ENCODE measurements around the gene BGN. TPM values are rescaled to one million over a fixed set of nuclear protein-coding genes. Genes with fewer than 3 reads are reported as not detected.

The BGN gene
- total and polyA plus RNA-seq, 2 donors (not counting 1 experiment from before 2014, with no cell fraction given) = not detected

- no peaks in the 10 kb centered on the region for H3K79me2 ChIP-seq (ENCODE audit: control insufficient read depth, insufficient read depth, low read length)
- H3K4me2 ChIP-seq (replicated peaks; ENCODE audit: low read depth, low read length, poor library complexity, severe bottlenecking) = no peak overlapping the region
- ATAC-seq (ENCODE audit: low read depth) (no peak), DNase-seq (no peak)
- Mint-ChIP-seq H3K4me1 (peaks cover 3% of the 10 kb centered on the region), H3K9me3 (ENCODE audit: insufficient read depth) (no peaks in the 10 kb centered on the region), H3K27ac (no peak overlapping the region), H3K4me3 (no peak overlapping the region), H3K27me3 (peaks cover 16% of the 10 kb centered on the region)
- POLR2A ChIA-PET = no interaction called here
- peaks cover 0 to 19% (median 0%) of the 10 kb centered on the region in 4 experiments for H3K27me3 ChIP-seq (replicated peaks in 1 of 4; ENCODE audit: control extremely low read depth in 1 of 4, control insufficient read depth in 3 of 4, insufficient read depth in 4 of 4, low read length in 3 of 4)
- no peaks in the 10 kb centered on the region for H3K9me3 ChIP-seq (ENCODE audit: control extremely low read depth in 1 of 3, control insufficient read depth in 2 of 3, insufficient read depth in 1 of 3, low read length in 2 of 3)
- H3K36me3 ChIP-seq (replicated peaks in 1 of 2; ENCODE audit: control extremely low read depth in 1 of 2, control insufficient read depth in 1 of 2, extremely low read depth in 1 of 2, insufficient read depth in 2 of 2, low read length in 1 of 2) = no peaks in the 10 kb centered on the region
- WGBS (ENCODE audit: insufficient coverage) = 74% methylated on average over 5 of the region's 7 CpGs
- CTCF ChIA-PET = no interaction called here
- intact Hi-C loops (cut with micrococcal nuclease) = no loop called here
- TF ChIP-seq, protein P1, sequence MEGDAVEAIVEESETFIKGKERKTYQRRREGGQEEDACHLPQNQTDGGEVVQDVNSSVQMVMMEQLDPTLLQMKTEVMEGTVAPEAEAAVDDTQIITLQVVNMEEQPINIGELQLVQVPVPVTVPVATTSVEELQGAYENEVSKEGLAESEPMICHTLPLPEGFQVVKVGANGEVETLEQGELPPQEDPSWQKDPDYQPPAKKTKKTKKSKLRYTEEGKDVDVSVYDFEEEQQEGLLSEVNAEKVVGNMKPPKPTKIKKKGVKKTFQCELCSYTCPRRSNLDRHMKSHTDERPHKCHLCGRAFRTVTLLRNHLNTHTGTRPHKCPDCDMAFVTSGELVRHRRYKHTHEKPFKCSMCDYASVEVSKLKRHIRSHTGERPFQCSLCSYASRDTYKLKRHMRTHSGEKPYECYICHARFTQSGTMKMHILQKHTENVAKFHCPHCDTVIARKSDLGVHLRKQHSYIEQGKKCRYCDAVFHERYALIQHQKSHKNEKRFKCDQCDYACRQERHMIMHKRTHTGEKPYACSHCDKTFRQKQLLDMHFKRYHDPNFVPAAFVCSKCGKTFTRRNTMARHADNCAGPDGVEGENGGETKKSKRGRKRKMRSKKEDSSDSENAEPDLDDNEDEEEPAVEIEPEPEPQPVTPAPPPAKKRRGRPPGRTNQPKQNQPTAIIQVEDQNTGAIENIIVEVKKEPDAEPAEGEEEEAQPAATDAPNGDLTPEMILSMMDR (IDR thresholded peaks at IDR 0.05) = no peak
- TF ChIP-seq EZH2 (IDR thresholded peaks at IDR 0.05; ENCODE audit: borderline replicate concordance, insufficient read depth, low read depth, low read length, poor library complexity, severe bottlenecking) = no peak
- no peak overlapping the region for H3K9ac ChIP-seq (ENCODE audit: low read length)
- no peaks in the 10 kb centered on the region for H3K4me1 ChIP-seq (ENCODE audit: control insufficient read depth in 2 of 2, insufficient read depth in 2 of 2, low read length in 2 of 2)
- H4K20me1 ChIP-seq (ENCODE audit: control insufficient read depth, insufficient read depth, low read length, poor library complexity, severe bottlenecking) = no peaks in the 10 kb centered on the region
- H3K27ac ChIP-seq (ENCODE audit: low read length in 2 of 2) = no peak overlapping the region
- no peak overlapping the region for H3K4me3 ChIP-seq (ENCODE audit: control extremely low read depth in 1 of 5, extremely low read depth in 1 of 5, insufficient read depth in 1 of 5, low read depth in 2 of 5, low read length in 4 of 5)
- no peak overlapping the region for H2AFZ ChIP-seq (ENCODE audit: insufficient read depth, low read depth, low read length, poor library complexity, severe bottlenecking)
Measured at GRCh38 chrX:153520287-153520917, 25.6 kb downstream of the BGN start.

- POLR2A ChIA-PET = no interaction called here
- H3K27me3 ChIP-seq (replicated peaks in 1 of 4; ENCODE audit: control extremely low read depth in 1 of 4, control insufficient read depth in 3 of 4, insufficient read depth in 4 of 4, low read length in 3 of 4) = peaks cover 0 to 19% (median 0%) of the 10 kb centered on the region in 4 experiments
- no peak for DNase-seq
- no peaks in the 10 kb centered on the region for H4K20me1 ChIP-seq (ENCODE audit: control insufficient read depth, insufficient read depth, low read length, poor library complexity, severe bottlenecking)
- H3K27me3 Mint-ChIP-seq = peaks cover 12% of the 10 kb centered on the region
- H3K79me2 ChIP-seq (ENCODE audit: control insufficient read depth, insufficient read depth, low read length) = no peaks in the 10 kb centered on the region
- H3K4me1 ChIP-seq (ENCODE audit: control insufficient read depth in 2 of 2, insufficient read depth in 2 of 2, low read length in 2 of 2) = no peaks in the 10 kb centered on the region
- no peak overlapping the region for H2AFZ ChIP-seq (ENCODE audit: insufficient read depth, low read depth, low read length, poor library complexity, severe bottlenecking)
- no peak overlapping the region for H3K27ac Mint-ChIP-seq
- H3K36me3 ChIP-seq (replicated peaks in 1 of 2; ENCODE audit: control extremely low read depth in 1 of 2, control insufficient read depth in 1 of 2, extremely low read depth in 1 of 2, insufficient read depth in 2 of 2, low read length in 1 of 2) = no peaks in the 10 kb centered on the region
- no peak overlapping the region for H3K27ac ChIP-seq (ENCODE audit: low read length in 2 of 2)
- no peaks in the 10 kb centered on the region for H3K9me3 ChIP-seq (ENCODE audit: control extremely low read depth in 1 of 3, control insufficient read depth in 2 of 3, insufficient read depth in 1 of 3, low read length in 2 of 3)
- CTCF ChIA-PET = no interaction called here
- 93% methylated on average over 7 of the region's 9 CpGs for WGBS (ENCODE audit: insufficient coverage)
- H3K4me1 Mint-ChIP-seq = peaks cover 1% of the 10 kb centered on the region
- no peak overlapping the region for H3K4me2 ChIP-seq (replicated peaks; ENCODE audit: low read depth, low read length, poor library complexity, severe bottlenecking)
- no peak overlapping the region for H3K4me3 ChIP-seq (ENCODE audit: control extremely low read depth in 1 of 5, extremely low read depth in 1 of 5, insufficient read depth in 1 of 5, low read depth in 2 of 5, low read length in 4 of 5)
- H3K4me3 Mint-ChIP-seq = no peak overlapping the region
- H3K9ac ChIP-seq (ENCODE audit: low read length) = no peak overlapping the region
- TF ChIP-seq EZH2 (IDR thresholded peaks at IDR 0.05; ENCODE audit: borderline replicate concordance, insufficient read depth, low read depth, low read length, poor library complexity, severe bottlenecking) = no peak
- TF ChIP-seq, protein P1 (IDR thresholded peaks at IDR 0.05) = no peak
- intact Hi-C loops (cut with micrococcal nuclease) = no loop called here
- ATAC-seq (ENCODE audit: low read depth) = no peak
- H3K9me3 Mint-ChIP-seq (ENCODE audit: insufficient read depth) = no peaks in the 10 kb centered on the region
Measured at GRCh38 chrX:153521034-153521433, 26.3 kb downstream of the BGN start.
